ENCODE measurements around the gene CTNND2.

CTNND2 gene

DNA sequence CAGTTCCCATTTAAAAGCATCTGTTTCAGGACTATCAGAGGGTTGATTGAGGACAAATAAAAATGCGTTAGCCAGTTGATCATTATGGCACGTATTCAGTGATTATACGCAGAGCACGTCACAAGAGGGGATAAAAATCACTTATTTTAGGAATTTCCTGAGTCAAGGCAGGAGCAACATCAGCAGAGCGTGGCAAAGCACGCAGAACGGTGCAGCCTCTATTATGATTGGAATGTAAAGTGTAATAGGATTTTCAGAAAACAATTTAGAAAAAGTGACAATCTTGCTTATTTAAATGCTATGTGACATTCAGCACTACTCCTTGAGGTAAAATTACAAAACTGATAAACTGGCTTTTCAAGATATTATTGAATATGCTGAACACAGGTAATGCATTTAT is 729.7 kb downstream of the CTNND2 start:
- POLR2A ChIA-PET = no interaction called here
- no peaks in the 10 kb centered on the region for H3K36me3 ChIP-seq (ENCODE audit: control insufficient read depth in 2 of 2, insufficient read depth in 1 of 2, low read length in 2 of 2)
- H3K9me3 ChIP-seq (ENCODE audit: control insufficient read depth, insufficient read depth, low read depth, low read length) = no peaks in the 10 kb centered on the region
- CTCF ChIA-PET = no interaction called here
- H3K4me3 ChIP-seq (ENCODE audit: low read depth, low read length) = no peak overlapping the region
- no peak for TF ChIP-seq ZNF362 (tag by site-specific recombination; IDR thresholded peaks at IDR 0.05)
- no peak for TF ChIP-seq ZNF707 (tag by site-specific recombination; IDR thresholded peaks at IDR 0.05)
- no peak for TF ChIP-seq ZNF350 (tag by site-specific recombination; IDR thresholded peaks at IDR 0.05)
- no peak for TF ChIP-seq ZNF600 (tag by site-specific recombination; IDR thresholded peaks at IDR 0.05)
- TF ChIP-seq ZNF398 (tag by site-specific recombination; IDR thresholded peaks at IDR 0.05) = no peak
- no peak for TF ChIP-seq ZNF580 (tag by site-specific recombination; IDR thresholded peaks at IDR 0.05)
- no peak for TF ChIP-seq ZNF776 (tag by site-specific recombination; IDR thresholded peaks at IDR 0.05; ENCODE audit: borderline replicate concordance)
- no peak for TF ChIP-seq ZNF843 (tag by site-specific recombination; IDR thresholded peaks at IDR 0.05)
- TF ChIP-seq, protein P1, sequence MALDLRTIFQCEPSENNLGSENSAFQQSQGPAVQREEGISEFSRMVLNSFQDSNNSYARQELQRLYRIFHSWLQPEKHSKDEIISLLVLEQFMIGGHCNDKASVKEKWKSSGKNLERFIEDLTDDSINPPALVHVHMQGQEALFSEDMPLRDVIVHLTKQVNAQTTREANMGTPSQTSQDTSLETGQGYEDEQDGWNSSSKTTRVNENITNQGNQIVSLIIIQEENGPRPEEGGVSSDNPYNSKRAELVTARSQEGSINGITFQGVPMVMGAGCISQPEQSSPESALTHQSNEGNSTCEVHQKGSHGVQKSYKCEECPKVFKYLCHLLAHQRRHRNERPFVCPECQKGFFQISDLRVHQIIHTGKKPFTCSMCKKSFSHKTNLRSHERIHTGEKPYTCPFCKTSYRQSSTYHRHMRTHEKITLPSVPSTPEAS (tag by site-specific recombination; IDR thresholded peaks at IDR 0.05) = no peak
- no peak for TF ChIP-seq ZNF175 (tag by site-specific recombination; IDR thresholded peaks at IDR 0.05)
- TF ChIP-seq ZBTB17 (tag by site-specific recombination; IDR thresholded peaks at IDR 0.05) = no peak
- TF ChIP-seq SP2 (tag by site-specific recombination; IDR thresholded peaks at IDR 0.05) = no peak
- TF ChIP-seq ZNF132 (tag by site-specific recombination; IDR thresholded peaks at IDR 0.05; ENCODE audit: borderline replicate concordance) = no peak
- no peak for TF ChIP-seq ZNF658 (tag by site-specific recombination; IDR thresholded peaks at IDR 0.05)
- H3K27ac ChIP-seq (ENCODE audit: extremely low read depth, low read depth, low read length) = no peak overlapping the region
- H3K4me1 ChIP-seq (ENCODE audit: control insufficient read depth, insufficient read depth, low read length) = no peaks in the 10 kb centered on the region

DNA sequence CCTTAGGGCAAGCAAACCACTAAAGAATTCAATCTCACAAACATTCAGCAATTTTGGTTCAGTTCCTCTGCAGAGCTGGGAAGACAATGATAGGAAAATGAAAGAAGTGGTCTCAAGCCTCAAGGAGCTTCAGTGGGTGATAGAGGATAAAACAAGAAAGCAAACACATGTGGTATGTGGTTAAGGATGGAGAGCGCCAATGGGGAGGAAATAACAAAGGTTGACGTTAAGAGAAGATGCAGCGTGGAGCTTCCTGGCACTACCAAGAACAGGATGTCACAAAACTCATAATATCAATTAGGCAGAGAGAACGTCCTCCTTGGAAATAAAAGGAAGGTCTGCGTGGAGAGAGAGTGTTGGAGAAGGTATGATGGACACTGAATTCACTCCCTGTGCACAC is 731.8 kb downstream of the CTNND2 start:
- Histone ChIP-seq H3K4me3 (ENCODE audit: low read depth, low read length) (no peak overlapping the region), H3K36me3 (ENCODE audit: control insufficient read depth in 2 of 2, insufficient read depth in 1 of 2, low read length in 2 of 2) (no peaks in the 10 kb centered on the region), H3K27ac (ENCODE audit: extremely low read depth, low read depth, low read length) (no peak overlapping the region), H3K9me3 (ENCODE audit: control insufficient read depth, insufficient read depth, low read depth, low read length) (no peaks in the 10 kb centered on the region), H3K4me1 (ENCODE audit: control insufficient read depth, insufficient read depth, low read length) (no peaks in the 10 kb centered on the region)
- ChIA-PET CTCF (no interaction called here), POLR2A (no interaction called here)
- TF ChIP-seq ZNF626 (tag by site-specific recombination; IDR thresholded peaks at IDR 0.05) (no peak), ZNF19 (tag by site-specific recombination; IDR thresholded peaks at IDR 0.05; ENCODE audit: low read depth) (no peak), WT1 (tag by site-specific recombination; IDR thresholded peaks at IDR 0.05) (no peak), SCRT1 (tag by site-specific recombination; IDR thresholded peaks at IDR 0.05; ENCODE audit: borderline replicate concordance) (no peak), OSR2 (tag by site-specific recombination; IDR thresholded peaks at IDR 0.05) (no peak), ZNF175 (tag by site-specific recombination; IDR thresholded peaks at IDR 0.05) (no peak), ZNF654 (tag by site-specific recombination; IDR thresholded peaks at IDR 0.05; ENCODE audit: low read depth) (no peak), ZNF24 (tag by site-specific recombination; IDR thresholded peaks at IDR 0.05) (no peak), ZFP69B (tag by site-specific recombination; IDR thresholded peaks at IDR 0.05) (no peak), ZNF174 (tag by site-specific recombination; IDR thresholded peaks at IDR 0.05) (no peak), ZNF488 (tag by site-specific recombination; IDR thresholded peaks at IDR 0.05) (no peak)
- TF ChIP-seq, protein P2, sequence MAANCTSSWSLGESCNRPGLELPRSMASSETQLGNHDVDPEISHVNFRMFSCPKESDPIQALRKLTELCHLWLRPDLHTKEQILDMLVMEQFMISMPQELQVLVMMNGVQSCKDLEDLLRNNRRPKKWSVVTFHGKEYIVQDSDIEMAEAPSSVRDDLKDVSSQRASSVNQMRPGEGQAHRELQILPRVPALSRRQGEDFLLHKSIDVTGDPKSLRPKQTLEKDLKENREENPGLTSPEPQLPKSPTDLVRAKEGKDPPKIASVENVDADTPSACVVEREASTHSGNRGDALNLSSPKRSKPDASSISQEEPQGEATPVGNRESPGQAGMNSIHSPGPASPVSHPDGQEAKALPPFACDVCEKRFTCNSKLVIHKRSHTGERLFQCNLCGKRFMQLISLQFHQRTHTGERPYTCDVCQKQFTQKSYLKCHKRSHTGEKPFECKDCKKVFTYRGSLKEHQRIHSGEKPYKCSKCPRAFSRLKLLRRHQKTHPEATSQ (tag by site-specific recombination; IDR thresholded peaks at IDR 0.05) = no peak
